Body of pancreas (tissue), 4 donors: ENCODE data around the gene EDEM2. TPM values are rescaled to one million over a fixed set of nuclear protein-coding genes. Genes with fewer than 3 reads are reported as not detected.
A peak's percentile ranks its signal among the peaks of the same experiment; 100 is the strongest.
"Not testable (repeated sequence)": the region's sequence is repeated elsewhere in the genome, so short reads cannot be mapped to it uniquely, and the experiment has no call there.

Source experiments
- ATAC-seq: fragments of 150-250 bp; one replicate; pipeline ENCODE4 v1.9.1; 2016
- DNase-seq, 4 donors: peaks; one replicate each; pipeline ENCODE4 v3.0.0-alpha.2; 2019
- H3K27ac ChIP-seq, 4 donors: fragments of 200-600 bp; sonication (generic); 1 replicate in 3 of 4; 2 replicates in 1 of 4; pipeline versions ENCODE4 v1.5.1 to v1.6.1; 2016 to 2019; ENCODE audit warnings: mild to moderate bottlenecking in 1 of 4, mixed read lengths in 1 of 4, moderate library complexity in 1 of 4
- H3K27me3 ChIP-seq, 2 donors: fragments of 200-600 bp; sonication (generic); one replicate each; pipeline ENCODE4 v1.6.0; 2016; ENCODE audit warnings: mild to moderate bottlenecking in 1 of 2
- H3K36me3 ChIP-seq, 2 donors: fragments of 200-600 bp; sonication (generic); replicated peaks in 1 of 2; 2 replicates each; pipeline ENCODE4 v1.5.1; 2016; ENCODE audit warnings: low read depth in 2 of 2; ENCODE audit not compliant: insufficient read depth in 1 of 2
- H3K4me1 ChIP-seq: fragments of 200-600 bp; sonication (generic); one replicate; pipeline ENCODE4 v1.6.0; 2016
- H3K4me3 ChIP-seq, 2 donors: fragments of 200-600 bp; sonication (generic); 1 replicate in 1 of 2; 2 replicates in 1 of 2; pipeline ENCODE4 v1.5.1; 2016 to 2019
- H3K9me3 ChIP-seq, 3 donors: fragments of 200-600 bp; sonication (generic); 1 replicate in 2 of 3; 2 replicates in 1 of 3; pipeline ENCODE4 v1.5.1; 2016
- POLR2A ChIP-seq, 3 donors: fragments of 450-650 bp; IDR thresholded peaks; one replicate each; pipeline ENCODE4 v1.6.1; 2016; ENCODE audit warnings: antibody characterized with exemption in 3 of 3, mild to moderate bottlenecking in 2 of 3
- WGBS, 2 donors: methylation state at CpG; one replicate each; pipeline ENCODE4 v1.1.5; 2017; 5-methylcytosine and 5-hydroxymethylcytosine counted together
- intact Hi-C: fragments of 100-400 bp; cut with DNase I; formaldehyde crosslinking; loops from one replicate; pipeline ENCODE4 v1.15.1; 2023
- total RNA-seq, 2 donors: library from RNA; depleted of rRNA; stranded (reverse); fragments of >200 nt; gene quantifications; one replicate each; pipeline ENCODE4 v1.1.0, GENCODE V29; 2016
- TF ChIP-seq, protein P1 (sequence below), 7 experiments: fragments of 450-650 bp in 4 of 7; fragments of 200-600 bp in 3 of 7; sonication (generic) in 3 of 7; IDR thresholded peaks; one replicate each; pipeline ENCODE4 v1.5.1; 2016 to 2019; ENCODE audit warnings: antibody characterized with exemption in 7 of 7

EDEM2 gene
- total RNA-seq, 2 donors from 2014 or later, result 18.1 to 24.6 TPM

- DNase-seq, result no peak
- 58 to 73% methylated on average over 1 of the region's 1 CpG for WGBS, 2 donors
- Histone ChIP-seq H3K36me3 (no peaks in the 10 kb centered on the region), H3K4me1 (peaks cover 11% of the 10 kb centered on the region), H3K4me3 (no peak overlapping the region), H3K27me3 (no peaks in the 10 kb centered on the region), H3K27ac (peak overlapping the region in 2 of 4 donors; percentile 23 to 35), H3K9me3 (no peaks in the 10 kb centered on the region)
- intact Hi-C loops, result no loop called here
- no peak for TF ChIP-seq POLR2A (IDR thresholded peaks at IDR 0.05)
- TF ChIP-seq, protein P1, sequence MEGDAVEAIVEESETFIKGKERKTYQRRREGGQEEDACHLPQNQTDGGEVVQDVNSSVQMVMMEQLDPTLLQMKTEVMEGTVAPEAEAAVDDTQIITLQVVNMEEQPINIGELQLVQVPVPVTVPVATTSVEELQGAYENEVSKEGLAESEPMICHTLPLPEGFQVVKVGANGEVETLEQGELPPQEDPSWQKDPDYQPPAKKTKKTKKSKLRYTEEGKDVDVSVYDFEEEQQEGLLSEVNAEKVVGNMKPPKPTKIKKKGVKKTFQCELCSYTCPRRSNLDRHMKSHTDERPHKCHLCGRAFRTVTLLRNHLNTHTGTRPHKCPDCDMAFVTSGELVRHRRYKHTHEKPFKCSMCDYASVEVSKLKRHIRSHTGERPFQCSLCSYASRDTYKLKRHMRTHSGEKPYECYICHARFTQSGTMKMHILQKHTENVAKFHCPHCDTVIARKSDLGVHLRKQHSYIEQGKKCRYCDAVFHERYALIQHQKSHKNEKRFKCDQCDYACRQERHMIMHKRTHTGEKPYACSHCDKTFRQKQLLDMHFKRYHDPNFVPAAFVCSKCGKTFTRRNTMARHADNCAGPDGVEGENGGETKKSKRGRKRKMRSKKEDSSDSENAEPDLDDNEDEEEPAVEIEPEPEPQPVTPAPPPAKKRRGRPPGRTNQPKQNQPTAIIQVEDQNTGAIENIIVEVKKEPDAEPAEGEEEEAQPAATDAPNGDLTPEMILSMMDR (IDR thresholded peaks at IDR 0.05), result no peak
- ATAC-seq, result no peak
Measured at GRCh38 chr20:35171438-35171752, 24.3 kb upstream of the EDEM2 start.

- ATAC-seq, H3K9me3 ChIP-seq, H3K27me3 ChIP-seq, H3K36me3 ChIP-seq, intact Hi-C loops, DNase-seq, H3K4me3 ChIP-seq, H3K27ac ChIP-seq: not testable (repeated sequence)
- H3K4me1 ChIP-seq, result peaks cover 11% of the 10 kb centered on the region
- WGBS, 2 donors, result 87 to 93% methylated on average over 4 of the region's 4 CpGs
Measured at GRCh38 chr20:35168701-35169409, 21.7 kb upstream of the EDEM2 start.

GRCh38 chr20:35167787-35168186, 20.7 kb upstream of the EDEM2 start:
- intact Hi-C loops, result no loop called here

GRCh38 chr20:35166242-35166830, 19.2 kb upstream of the EDEM2 start:
- DNase-seq (peak in 2 of 4 donors; percentile 34 to 49), ATAC-seq (peak; percentile 55)
- Histone ChIP-seq H3K27ac (peak overlapping the region in 1 of 4 donors; percentile 21), H3K4me3 (no peak overlapping the region), H3K4me1 (peaks cover under 1% of the 10 kb centered on the region), H3K9me3 (no peaks in the 10 kb centered on the region), H3K27me3 (no peaks in the 10 kb centered on the region), H3K36me3 (no peaks in the 10 kb centered on the region)
- WGBS, 2 donors, result 56 to 58% methylated on average over 5 of the region's 5 CpGs
- TF ChIP-seq, protein P1 (IDR thresholded peaks at IDR 0.05), result no peak
- no peak for TF ChIP-seq POLR2A (IDR thresholded peaks at IDR 0.05)
- intact Hi-C loops, result no loop called here

More at GRCh38 chr20:35167787-35168186, 20.7 kb upstream of the EDEM2 start:
- no peaks in the 10 kb centered on the region for H3K27me3 ChIP-seq
- no peak overlapping the region for H3K27ac ChIP-seq
- no peaks in the 10 kb centered on the region for H3K36me3 ChIP-seq
- no peak overlapping the region for H3K4me3 ChIP-seq
- no peaks in the 10 kb centered on the region for H3K9me3 ChIP-seq
- WGBS, 2 donors, result 100% methylated on average over 1 of the region's 1 CpG
- no peak for TF ChIP-seq POLR2A (IDR thresholded peaks at IDR 0.05)
- TF ChIP-seq, protein P1 (IDR thresholded peaks at IDR 0.05), result no peak
- peaks cover 11% of the 10 kb centered on the region for H3K4me1 ChIP-seq
- ATAC-seq (no peak), DNase-seq (no peak)

DNA sequence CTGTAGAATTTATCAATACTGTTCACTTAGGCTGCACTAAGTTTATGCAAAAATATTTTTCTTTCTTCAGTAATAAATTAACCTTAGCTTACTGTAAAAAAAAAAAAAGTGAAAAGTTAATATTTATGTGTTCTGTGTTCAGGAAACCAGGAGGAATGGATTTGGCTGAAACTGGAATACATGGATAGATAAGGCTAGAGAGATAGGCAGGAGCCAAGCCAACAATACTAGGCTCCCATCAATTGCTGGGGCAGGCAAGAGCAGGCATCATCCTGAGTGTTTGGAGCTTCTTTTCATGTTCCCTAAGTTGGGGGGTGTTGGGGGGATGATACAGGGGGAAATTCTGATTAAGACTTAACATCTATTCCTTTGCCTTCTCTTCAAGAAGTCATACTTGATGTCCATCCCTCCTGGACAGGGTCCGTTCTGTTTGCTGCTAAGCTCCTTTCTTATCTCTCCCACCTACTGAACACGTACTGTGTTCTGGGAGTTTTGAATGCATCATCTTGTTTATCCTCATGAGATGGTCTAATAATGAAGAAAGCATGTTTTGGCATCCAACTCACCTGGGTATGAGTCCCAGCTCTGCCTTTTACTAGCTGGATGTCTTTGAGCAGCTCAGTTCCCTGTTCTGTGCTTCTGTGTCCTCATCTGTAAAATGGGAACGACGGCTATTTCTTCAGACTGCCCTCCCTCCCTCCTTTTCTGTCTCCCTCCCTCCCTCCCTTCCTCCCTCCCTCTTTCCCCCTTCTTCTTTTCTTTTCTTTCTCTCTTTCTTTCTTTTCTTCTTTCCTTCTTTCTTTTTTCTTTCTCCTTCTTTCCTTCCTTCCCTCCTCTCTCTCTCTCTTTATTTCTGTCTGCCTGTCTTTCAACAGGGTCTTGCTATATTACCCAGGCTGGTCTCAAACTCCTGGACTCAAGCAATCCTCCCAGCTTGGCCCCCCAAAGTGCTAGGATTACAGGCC, 18.4 kb upstream of the EDEM2 start:
- Histone ChIP-seq H3K4me1 (no peaks in the 10 kb centered on the region), H3K36me3 (no peaks in the 10 kb centered on the region), H3K27ac (no peak overlapping the region), H3K27me3 (no peaks in the 10 kb centered on the region), H3K9me3 (no peaks in the 10 kb centered on the region), H3K4me3 (no peak overlapping the region)
- intact Hi-C loops, result no loop called here
- TF ChIP-seq, protein P1 (IDR thresholded peaks at IDR 0.05), result no peak
- no peak for TF ChIP-seq POLR2A (IDR thresholded peaks at IDR 0.05)
- DNase-seq (no peak), ATAC-seq (no peak)
- 83 to 88% methylated on average over 4 of the region's 4 CpGs for WGBS, 2 donors

DNA sequence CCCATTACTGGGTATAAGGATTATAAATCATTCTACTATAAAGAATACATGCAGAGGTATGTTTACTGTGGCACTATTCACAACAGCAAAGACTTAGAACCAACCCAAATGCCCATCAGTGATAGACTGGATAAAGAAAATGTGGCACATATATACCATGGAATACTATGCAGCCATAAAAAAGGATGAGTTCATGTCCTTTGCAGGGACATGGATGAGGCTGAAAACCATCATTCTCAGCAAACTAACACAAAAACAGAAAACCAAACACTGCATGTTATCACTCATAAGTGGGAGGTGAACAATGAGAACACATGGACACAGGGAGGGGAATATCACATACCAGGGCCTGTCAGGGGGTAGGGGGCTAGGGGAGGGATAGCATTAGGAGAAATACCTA, 17.4 kb upstream of the EDEM2 start:
- H3K4me1 ChIP-seq, intact Hi-C loops, H3K27ac ChIP-seq, DNase-seq, H3K36me3 ChIP-seq, H3K27me3 ChIP-seq, H3K4me3 ChIP-seq, ATAC-seq, H3K9me3 ChIP-seq: not testable (repeated sequence)

- 87 to 90% methylated on average over 5 of the region's 5 CpGs for WGBS, 2 donors
- intact Hi-C loops, H3K27ac ChIP-seq, DNase-seq, H3K27me3 ChIP-seq, H3K9me3 ChIP-seq, H3K4me1 ChIP-seq, ATAC-seq, H3K4me3 ChIP-seq, H3K36me3 ChIP-seq: not testable (repeated sequence)
Measured at GRCh38 chr20:35160341-35160740, 13.2 kb upstream of the EDEM2 start.
